HG02763 (cell line): ENCODE data around the gene DLGAP4.
"Not testable (repeated sequence)": the region's sequence is repeated elsewhere in the genome, so short reads cannot be mapped to it uniquely, and the experiment has no call there.

Experiments
- ATAC-seq: cut with Tn5 transposase; IDR thresholded peaks from one replicate; pipeline ENCODE4 v1.9.1; 2021; ENCODE audit warnings: mild to moderate bottlenecking, moderate library complexity; ENCODE audit not compliant: unreplicated experiment

Gene DLGAP4

GRCh38 chr20:36547186-36548005, 241.3 kb downstream of the DLGAP4 start:
- no peak for ATAC-seq

GRCh38 chr20:36548006-36548315, 241.8 kb downstream of the DLGAP4 start:
- ATAC-seq: no peak

- no peak for ATAC-seq
Measured at GRCh38 chr20:36548704-36549627, 242.8 kb downstream of the DLGAP4 start.

GRCh38 chr20:36549628-36549941, 243.4 kb downstream of the DLGAP4 start:
- ATAC-seq: no peak

GRCh38 chr20:36549942-36550789, 244.0 kb downstream of the DLGAP4 start:
- no peak for ATAC-seq

- ATAC-seq: no peak
Measured at GRCh38 chr20:36550790-36551299, 244.7 kb downstream of the DLGAP4 start.

GRCh38 chr20:36555248-36555647, 249.1 kb downstream of the DLGAP4 start:
- ATAC-seq: no peak

GRCh38 chr20:36562724-36563123, 256.6 kb downstream of the DLGAP4 start:
- no peak for ATAC-seq

GRCh38 chr20:36563374-36563773, 257.2 kb downstream of the DLGAP4 start:
- ATAC-seq: no peak

- not testable (repeated sequence) for ATAC-seq
Measured at GRCh38 chr20:36564078-36564725, 258.1 kb downstream of the DLGAP4 start.

- ATAC-seq: not testable (repeated sequence)
Measured at GRCh38 chr20:36564726-36565121, 258.6 kb downstream of the DLGAP4 start.

GRCh38 chr20:36565520-36565919, 259.4 kb downstream of the DLGAP4 start:
- no peak for ATAC-seq

- no peak for ATAC-seq
Measured at GRCh38 chr20:36569847-36570429, 263.8 kb downstream of the DLGAP4 start.

GRCh38 chr20:36571564-36572504, 265.7 kb downstream of the DLGAP4 start:
- ATAC-seq: no peak

- peak; percentile 19 for ATAC-seq
Measured at GRCh38 chr20:36572701-36573102, 266.6 kb downstream of the DLGAP4 start.

GRCh38 chr20:36573103-36573797, 267.1 kb downstream of the DLGAP4 start, which contains the start of gene TGIF2:
TSS of gene TGIF2 (plus strand) at chr20:36573597. CDS start at chr20:36578775, 5,178 bp downstream.
- peak; percentile 79 for ATAC-seq

GRCh38 chr20:36573798-36574365, 267.7 kb downstream of the DLGAP4 start:
- no peak for ATAC-seq
